GM18873 (cell line): ENCODE measurements around the gene SMIM13.
"Not testable (repeated sequence)": the region's sequence is repeated elsewhere in the genome, so short reads cannot be mapped to it uniquely, and the experiment has no call there.

Experiments used
- ATAC-seq: cut with Tn5 transposase; IDR thresholded peaks from one replicate; pipeline ENCODE4 v1.9.1; 2021; ENCODE audit warnings: mild to moderate bottlenecking, moderate library complexity, moderate number of reproducible peaks; ENCODE audit not compliant: unreplicated experiment, low FRiP score

The SMIM13 gene

GRCh38 chr6:11083491-11083890, 10.1 kb upstream of the SMIM13 start:
- no peak for ATAC-seq

- no peak for ATAC-seq
Observed at GRCh38 chr6:11083956-11084355, 9.7 kb upstream of the SMIM13 start.

GRCh38 chr6:11085758-11086435, 7.7 kb upstream of the SMIM13 start:
- ATAC-seq, result no peak

- ATAC-seq, result not testable (repeated sequence)
Observed at GRCh38 chr6:11087141-11087812, 6.4 kb upstream of the SMIM13 start.

- ATAC-seq, result no peak
Observed at GRCh38 chr6:11089695-11090094, 3.9 kb upstream of the SMIM13 start.

- ATAC-seq, result not testable (repeated sequence)
Observed at GRCh38 chr6:11091141-11091540, 2.5 kb upstream of the SMIM13 start.

- peak; percentile 41 for ATAC-seq
Observed at GRCh38 chr6:11092668-11093375, 812 bp upstream of the SMIM13 start.

GRCh38 chr6:11093376-11093625, 333 bp upstream of the SMIM13 start:
- peak; percentile 20 for ATAC-seq

- peak; percentile 29 for ATAC-seq
Observed at GRCh38 chr6:11094411-11094851, 797 bp downstream of the SMIM13 start.

GRCh38 chr6:11094941-11095340, 1.3 kb downstream of the SMIM13 start:
- ATAC-seq, result no peak

GRCh38 chr6:11096109-11096508, 2.5 kb downstream of the SMIM13 start:
- ATAC-seq, result no peak

GRCh38 chr6:11097476-11097875, 3.8 kb downstream of the SMIM13 start:
- ATAC-seq, result no peak

- no peak for ATAC-seq
Observed at GRCh38 chr6:11098004-11098403, 4.4 kb downstream of the SMIM13 start.

- ATAC-seq, result no peak
Observed at GRCh38 chr6:11101417-11101816, 7.8 kb downstream of the SMIM13 start.

- ATAC-seq, result no peak
Observed at GRCh38 chr6:11103065-11103464, 9.4 kb downstream of the SMIM13 start.

- no peak for ATAC-seq
Observed at GRCh38 chr6:11108726-11109125, 15.1 kb downstream of the SMIM13 start.

- ATAC-seq, result no peak
Observed at GRCh38 chr6:11110921-11111768, 17.5 kb downstream of the SMIM13 start, which contains the start of gene ERVFRD-1. TSS of gene ERVFRD-1 (minus strand) at chr6:11111725. CDS start at chr6:11105310, 6,415 bp downstream.

- ATAC-seq, result no peak
Observed at GRCh38 chr6:11111769-11112437, 18.3 kb downstream of the SMIM13 start.

- ATAC-seq, result no peak
Observed at GRCh38 chr6:11113038-11113437, 19.4 kb downstream of the SMIM13 start.
